Upper lobe of left lung (tissue), 6 donors: ENCODE data around the gene TEX30. TPM values are rescaled to one million over a fixed set of nuclear protein-coding genes. Genes with fewer than 3 reads are reported as not detected.

Experiments
- ATAC-seq, 2 donors: fragments of 200-7000 bp; cut with Tn5 transposase; one replicate each; pipeline ENCODE4 v1.9.1; 2022; ENCODE audit warnings: mild to moderate bottlenecking in 2 of 2, moderate library complexity in 2 of 2; ENCODE audit not compliant: low FRiP score in 2 of 2
- DNase-seq, 2 donors: peaks; one replicate each; pipeline ENCODE4 v3.0.0-alpha.2; 2019 to 2020
- H3K27ac ChIP-seq, 4 donors: fragments of 200-600 bp; sonication (generic); one replicate each; pipeline ENCODE4 v1.5.1; 2016 to 2019
- H3K27me3 ChIP-seq, 4 donors: fragments of 200-600 bp; sonication (generic); one replicate each; pipeline ENCODE4 v1.5.1; 2017 to 2019
- H3K36me3 ChIP-seq, 4 donors: fragments of 200-600 bp; sonication (generic); one replicate each; pipeline ENCODE4 v1.5.1; 2016 to 2019
- H3K4me1 ChIP-seq, 4 donors: fragments of 200-600 bp; sonication (generic); one replicate each; pipeline ENCODE4 v1.5.1; 2018 to 2019
- H3K4me3 ChIP-seq, 4 donors: fragments of 200-600 bp; sonication (generic); one replicate each; pipeline ENCODE4 v1.5.1; 2017 to 2019; ENCODE audit warnings: mild to moderate bottlenecking in 2 of 4, moderate library complexity in 1 of 4
- H3K9me3 ChIP-seq, 4 donors: fragments of 200-600 bp; sonication (generic); one replicate each; pipeline ENCODE4 v1.5.1; 2018 to 2019
- CTCF ChIP-seq, 6 experiments: fragments of 450-650 bp in 4 of 6; fragments of 200-600 bp in 2 of 6; sonication (generic) in 2 of 6; IDR thresholded peaks; one replicate each; pipeline ENCODE4 v1.5.1; 2016 to 2019; ENCODE audit warnings: antibody characterized with exemption in 6 of 6
- EP300 ChIP-seq, 4 donors: sonication (generic); formaldehyde crosslinking; IDR thresholded peaks; one replicate each; pipeline ENCODE4 v1.5.1; 2017; ENCODE audit warnings: antibody characterized with exemption in 4 of 4, control low read depth in 2 of 4
- POLR2A ChIP-seq, 4 donors: fragments of 450-650 bp; IDR thresholded peaks; one replicate each; pipeline ENCODE4 v1.5.1; 2016 to 2017; ENCODE audit warnings: antibody characterized with exemption in 4 of 4, mild to moderate bottlenecking in 2 of 4
- POLR2AphosphoS5 ChIP-seq, 2 donors: sonication (generic); formaldehyde crosslinking; IDR thresholded peaks; one replicate each; pipeline ENCODE4 v1.5.1; 2017; ENCODE audit warnings: antibody characterized with exemption in 2 of 2
- WGBS, 2 donors: methylation state at CpG; one replicate each; pipeline ENCODE4 v1.1.5; 2017 to 2018; 5-methylcytosine and 5-hydroxymethylcytosine counted together
- total RNA-seq, 6 donors: library from RNA; depleted of rRNA in 4 of 6; stranded (reverse); fragments of >200 nt in 4 of 6; gene quantifications; one replicate each; pipeline versions ENCODE4 v1.1.0 to v1.2.1, GENCODE V29; 2016 to 2021
- donor health status: DM: no; HTN: no; CAD: no; lungs with moderate emphysema.
- donor health status: DM: no; HTN: yes; CAD: no; lungs with severe emphysema.

Gene TEX30
- total RNA-seq, 6 donors from 2014 or later = 1.00 to 7.8 (median 6.2) TPM

GRCh38 chr13:102774591-102775520 lies 1.3 kb upstream of the TEX30 start:
- H3K4me1 ChIP-seq = peaks cover 6 to 16% (median 13%) of the 10 kb centered on the region in 4 donors
- no peaks in the 10 kb centered on the region for H3K27me3 ChIP-seq
- peak overlapping the region in 1 of 4 donors; percentile 77 for H3K4me3 ChIP-seq
- DNase-seq (no peak), ATAC-seq (no peak)
- H3K9me3 ChIP-seq = no peaks in the 10 kb centered on the region
- 79 to 84% methylated on average over 14 of the region's 14 CpGs for WGBS, 2 donors
- H3K27ac ChIP-seq = no peak overlapping the region
- no peaks in the 10 kb centered on the region for H3K36me3 ChIP-seq
- no peak for TF ChIP-seq CTCF (IDR thresholded peaks at IDR 0.05)
- no peak for TF ChIP-seq EP300 (IDR thresholded peaks at IDR 0.05)
- TF ChIP-seq POLR2A (IDR thresholded peaks at IDR 0.05) = no peak
- TF ChIP-seq POLR2AphosphoS5 (IDR thresholded peaks at IDR 0.05) = no peak

- ATAC-seq (peak in 1 of 2 donors; percentile 5), DNase-seq (peak in 1 of 2 donors; percentile 88)
- Histone ChIP-seq H3K27ac (peak overlapping the region; percentile 84 to 91 (median 88)), H3K4me3 (peak overlapping the region; percentile 65 to 91 (median 78)), H3K4me1 (peaks cover 6 to 16% (median 13%) of the 10 kb centered on the region in 4 donors), H3K36me3 (no peaks in the 10 kb centered on the region), H3K9me3 (no peaks in the 10 kb centered on the region), H3K27me3 (no peaks in the 10 kb centered on the region)
- WGBS, 2 donors = 78 to 81% methylated on average over 19 to 21 of the region's 27 CpGs
- TF ChIP-seq EP300 (IDR thresholded peaks at IDR 0.05) (no peak), POLR2A (IDR thresholded peaks at IDR 0.05) (no peak), CTCF (IDR thresholded peaks at IDR 0.05) (no peak), POLR2AphosphoS5 (IDR thresholded peaks at IDR 0.05) (no peak)
Observed at GRCh38 chr13:102774214-102774568, 605 bp upstream of the TEX30 start.

DNA sequence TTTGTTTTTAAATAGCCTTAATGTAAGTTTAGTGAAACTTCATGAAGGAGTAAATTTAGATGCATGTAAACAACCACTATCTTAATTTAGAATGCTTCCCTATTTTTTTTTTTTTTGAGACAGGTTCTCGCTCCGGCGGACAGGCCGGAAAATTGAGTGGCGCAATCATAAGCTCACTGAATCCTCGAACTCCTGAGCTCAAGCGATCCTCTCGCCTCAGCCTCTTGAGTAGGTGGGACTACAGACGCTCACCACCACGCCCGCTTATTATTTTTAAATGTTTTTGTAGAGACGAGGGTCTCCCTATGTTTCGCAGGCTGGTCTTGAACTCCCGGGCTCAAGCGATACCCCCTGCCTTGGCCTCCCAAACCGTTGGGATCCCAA lies 1.6 kb downstream of the TEX30 start:
- TF ChIP-seq CTCF (IDR thresholded peaks at IDR 0.05) = no peak
- no peak for TF ChIP-seq POLR2A (IDR thresholded peaks at IDR 0.05)
- no peak for TF ChIP-seq EP300 (IDR thresholded peaks at IDR 0.05)
- no peak for TF ChIP-seq POLR2AphosphoS5 (IDR thresholded peaks at IDR 0.05)
- Histone ChIP-seq H3K4me3 (no peak overlapping the region), H3K4me1 (peaks cover 6 to 16% (median 13%) of the 10 kb centered on the region in 4 donors), H3K36me3 (peaks cover 0 to 3% (median 1%) of the 10 kb centered on the region in 4 donors), H3K27ac (no peak overlapping the region), H3K9me3 (no peaks in the 10 kb centered on the region), H3K27me3 (no peaks in the 10 kb centered on the region)
- ATAC-seq (no peak), DNase-seq (no peak)
- 83 to 91% methylated on average over 16 of the region's 16 CpGs for WGBS, 2 donors

DNA sequence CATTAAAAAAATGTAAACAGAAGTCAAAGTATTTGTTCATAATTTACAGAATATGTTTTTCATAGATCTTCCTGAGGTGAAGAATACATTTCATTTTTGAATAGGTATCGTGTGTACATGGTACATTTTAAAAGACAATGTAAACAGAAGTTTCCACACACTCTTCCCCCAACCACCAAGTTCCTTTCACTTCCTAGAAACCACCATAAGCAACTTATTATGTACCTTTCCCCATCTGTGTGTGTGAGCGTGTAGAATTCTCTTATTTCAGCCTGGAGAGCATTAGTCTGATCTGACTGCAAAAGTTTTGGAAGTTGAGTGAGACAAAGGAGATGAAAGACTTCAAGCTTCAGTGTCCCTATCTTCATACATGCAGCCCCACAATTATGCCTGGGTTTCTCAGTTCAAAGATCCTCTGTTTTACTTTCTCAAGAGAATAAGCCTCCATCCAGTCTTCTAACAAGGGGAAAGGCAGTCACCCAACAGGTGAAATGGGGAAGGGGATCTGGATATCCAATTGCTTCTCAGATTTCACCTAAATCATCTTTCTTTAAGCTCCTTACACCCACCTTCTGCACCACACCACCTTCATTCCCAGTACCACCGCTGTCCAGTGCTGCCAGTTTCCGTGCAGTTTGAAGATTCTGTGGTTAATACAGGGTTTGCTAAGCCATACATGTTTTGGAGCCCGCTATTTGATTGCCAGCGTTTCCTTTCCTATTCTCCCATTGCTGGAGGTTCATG lies 2.1 kb downstream of the TEX30 start:
- no peak overlapping the region for H3K4me3 ChIP-seq
- DNase-seq (no peak), ATAC-seq (no peak)
- H3K4me1 ChIP-seq = peaks cover 6 to 16% (median 13%) of the 10 kb centered on the region in 4 donors
- H3K27ac ChIP-seq = no peak overlapping the region
- H3K27me3 ChIP-seq = no peaks in the 10 kb centered on the region
- 78 to 83% methylated on average over 6 of the region's 6 CpGs for WGBS, 2 donors
- TF ChIP-seq EP300 (IDR thresholded peaks at IDR 0.05) (no peak), POLR2A (IDR thresholded peaks at IDR 0.05) (no peak), CTCF (IDR thresholded peaks at IDR 0.05) (no peak), POLR2AphosphoS5 (IDR thresholded peaks at IDR 0.05) (no peak)
- peaks cover 0 to 6% (median 1%) of the 10 kb centered on the region in 4 donors for H3K36me3 ChIP-seq
- no peaks in the 10 kb centered on the region for H3K9me3 ChIP-seq
